DND-41 (cell line): ENCODE measurements around the gene SLC16A12.

Experiments used
- CTCF ChIP-seq: IDR thresholded peaks from 2 replicates; pipeline ENCODE4 v1.5.1; 2012; ENCODE audit warnings: borderline replicate concordance, low read length, moderate library complexity, mild to moderate bottlenecking; ENCODE audit not compliant: poor library complexity, severe bottlenecking; ENCODE audit errors: extremely low read depth
- EZH2 ChIP-seq: IDR thresholded peaks from 3 replicates; pipeline ENCODE4 v1.6.1; 2012; ENCODE audit warnings: borderline replicate concordance, low read depth, mild to moderate bottlenecking, moderate library complexity, low read length, inconsistent platforms; ENCODE audit not compliant: severe bottlenecking

DNA sequence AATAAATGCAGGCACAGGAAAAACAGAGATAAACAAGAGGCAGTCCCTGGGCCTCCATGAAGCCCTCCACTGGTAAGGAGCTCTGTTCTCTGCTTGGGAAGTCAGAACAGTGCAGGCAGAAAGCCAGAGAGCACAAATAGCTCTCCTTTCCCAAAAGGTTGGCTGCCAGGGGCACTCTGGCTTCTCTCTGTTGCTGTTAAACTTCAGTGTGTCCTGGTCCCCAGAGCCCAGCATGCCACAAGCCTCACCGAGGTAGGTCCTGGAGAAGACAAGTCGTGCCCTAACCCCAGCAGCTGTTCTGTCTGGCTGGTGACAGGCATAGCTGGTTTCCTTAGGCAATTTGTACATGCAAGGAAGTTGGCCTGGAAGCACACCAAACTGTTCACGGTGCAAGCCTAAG lies 17.3 kb downstream of the SLC16A12 start:
- TF ChIP-seq CTCF (no peak), EZH2 (no peak)
